ENCODE data around the gene PTP4A1.

GRCh38 chr6:63611560-63611959 lies 39.3 kb downstream of the PTP4A1 start:
- TF ChIP-seq EZH2 (IDR thresholded peaks at IDR 0.05) = no peak
- TF ChIP-seq CTCF (IDR thresholded peaks at IDR 0.05) = no peak
- no peak for TF ChIP-seq EZH2phosphoT487 (IDR thresholded peaks at IDR 0.05)
